ENCODE results near the gene CHTF18. TPM values are rescaled to one million over a fixed set of nuclear protein-coding genes. Genes with fewer than 3 reads are reported as not detected.
"Not testable (repeated sequence)": the region's sequence is repeated elsewhere in the genome, so short reads cannot be mapped to it uniquely, and the experiment has no call there.

The CHTF18 gene
- total and polyA plus RNA-seq, 9 of the 15 experiments (the other 6 are each of a cell fraction or from before 2014, with no cell fraction given), result 2.5 to 123 (median 17.0) TPM

DNA sequence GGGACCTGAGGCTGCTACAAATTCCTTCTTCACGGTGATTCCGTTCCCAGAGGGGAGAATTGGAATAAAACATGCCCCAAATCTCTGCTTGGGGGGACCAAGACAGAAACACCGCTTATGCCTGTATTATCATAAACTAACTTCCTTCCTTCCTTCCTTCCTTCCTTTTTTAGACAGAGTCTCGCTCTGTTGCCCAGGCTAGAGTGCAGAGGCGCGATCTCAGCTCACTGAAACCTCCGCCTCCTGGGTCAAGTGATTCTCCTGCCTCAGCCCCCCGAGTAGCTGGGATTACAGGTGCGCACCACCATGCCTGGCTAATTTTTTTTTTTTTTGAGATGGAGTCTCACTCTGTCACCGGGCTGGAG lies 31.6 kb downstream of the CHTF18 start:
- H3K4me2 ChIP-seq (ENCODE audit: insufficient read depth, low read length); ATAC-seq; CTCF ChIA-PET (ENCODE audit: low intra/inter-chr PET ratio); intact Hi-C loops (cut with micrococcal nuclease); DNase-seq (ENCODE audit: extremely low read depth in 1 of 4, low spot score in 3 of 4); H2AFZ ChIP-seq (ENCODE audit: low read depth, low read length); H3K9me1 ChIP-seq (ENCODE audit: control insufficient read depth, insufficient read depth, low read length); H4K20me1 ChIP-seq (replicated peaks; ENCODE audit: control insufficient read depth, insufficient read depth, low read length); H3K9me3 ChIP-seq (replicated peaks; ENCODE audit: control insufficient read depth, insufficient read depth, low read depth, low read length); BruUV-seq (replicated peaks); FAIRE-seq; in situ Hi-C loops (cut with MboI); H3K4me3 ChIP-seq; H3K36me3 ChIP-seq (ENCODE audit: control insufficient read depth, insufficient read depth, low read length); H3K9ac ChIP-seq (ENCODE audit: insufficient read depth in 1 of 2, low read depth in 2 of 2, low read length in 2 of 2); H3K27ac ChIP-seq (ENCODE audit: extremely low read depth, low read depth, low read length); H3K79me2 ChIP-seq (ENCODE audit: control insufficient read depth, insufficient read depth, low read length): not testable (repeated sequence)
- POLR2A ChIA-PET, result interaction anchor here (0.6 to 2.0 kb wide), 2 partner anchors 11 to 240 kb away, joined by 3 to 5 read pairs; no protein-coding TSS in a partner anchor
- peaks cover 53 to 93% of the 10 kb centered on the region in 2 experiments for H3K27me3 ChIP-seq (ENCODE audit: control insufficient read depth in 2 of 2, insufficient read depth in 2 of 2, low read length in 2 of 2)
- peaks cover 0 to 36% of the 10 kb centered on the region in 2 experiments; a peak in 2 of 5 replicates for H3K4me1 ChIP-seq (replicated peaks in 1 of 2; ENCODE audit: control insufficient read depth in 2 of 2, insufficient read depth in 2 of 2, low read length in 2 of 2)
- WGBS (ENCODE audit: insufficient coverage, low coverage, missing lambda C conversion rate), result 1% methylated on average over 6 of the region's 10 CpGs

DNA sequence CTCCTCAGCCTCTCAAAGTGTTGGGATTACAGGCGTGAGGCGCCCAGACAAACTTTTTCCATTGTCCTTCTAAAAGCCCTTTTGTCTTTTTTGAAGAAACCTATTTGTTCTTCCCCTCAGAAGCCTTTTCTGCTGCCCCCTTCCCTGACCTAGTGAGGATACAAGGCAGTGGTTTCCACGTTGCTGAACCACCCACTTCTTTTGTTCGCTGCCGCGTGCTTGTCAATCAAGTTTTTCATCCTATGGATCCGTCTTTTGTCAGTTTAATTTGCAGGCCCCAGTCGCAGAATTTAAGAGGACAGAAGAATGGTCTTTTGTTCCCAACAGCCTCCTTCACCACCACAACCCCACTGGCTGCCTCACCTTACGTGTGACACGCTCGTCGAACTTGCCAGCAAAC lies 32.3 kb downstream of the CHTF18 start:
- ChIA-PET CTCF (ENCODE audit: low intra/inter-chr PET ratio) (no interaction called here), POLR2A (interaction anchor here (2.0 kb wide), 1 partner anchor 12 kb away, joined by 5 read pairs; no protein-coding TSS in a partner anchor)
- DNase-seq (ENCODE audit: extremely low read depth in 1 of 4, low spot score in 3 of 4) (no peak), FAIRE-seq (no peak), ATAC-seq (no peak)
- Histone ChIP-seq H3K9ac (ENCODE audit: insufficient read depth in 1 of 2, low read depth in 2 of 2, low read length in 2 of 2) (no peak overlapping the region), H2AFZ (ENCODE audit: low read depth, low read length) (no peak overlapping the region), H3K4me2 (ENCODE audit: insufficient read depth, low read length) (no peak overlapping the region), H3K27me3 (ENCODE audit: control insufficient read depth in 2 of 2, insufficient read depth in 2 of 2, low read length in 2 of 2) (peaks cover 59 to 95% of the 10 kb centered on the region in 2 experiments), H3K4me1 (replicated peaks in 1 of 2; ENCODE audit: control insufficient read depth in 2 of 2, insufficient read depth in 2 of 2, low read length in 2 of 2) (peaks cover 0 to 41% of the 10 kb centered on the region in 2 experiments; a peak in 2 of 5 replicates), H3K36me3 (ENCODE audit: control insufficient read depth, insufficient read depth, low read length) (no peaks in the 10 kb centered on the region), H3K4me3 (no peak overlapping the region), H3K9me3 (replicated peaks; ENCODE audit: control insufficient read depth, insufficient read depth, low read depth, low read length) (no peaks in the 10 kb centered on the region; the same call in 1 of the 2 replicates), H3K79me2 (ENCODE audit: control insufficient read depth, insufficient read depth, low read length) (no peaks in the 10 kb centered on the region), H3K27ac (ENCODE audit: extremely low read depth, low read depth, low read length) (no peak overlapping the region), H3K9me1 (ENCODE audit: control insufficient read depth, insufficient read depth, low read length) (no peaks in the 10 kb centered on the region), H4K20me1 (replicated peaks; ENCODE audit: control insufficient read depth, insufficient read depth, low read length) (no peaks in the 10 kb centered on the region)
- in situ Hi-C loops (cut with MboI) (no loop called here), intact Hi-C loops (cut with micrococcal nuclease) (no loop called here)
- BruUV-seq (replicated peaks), result no TSS peak
- WGBS (ENCODE audit: insufficient coverage, low coverage, missing lambda C conversion rate), result 12% methylated on average over 12 of the region's 12 CpGs
- TF ChIP-seq, protein P1, sequence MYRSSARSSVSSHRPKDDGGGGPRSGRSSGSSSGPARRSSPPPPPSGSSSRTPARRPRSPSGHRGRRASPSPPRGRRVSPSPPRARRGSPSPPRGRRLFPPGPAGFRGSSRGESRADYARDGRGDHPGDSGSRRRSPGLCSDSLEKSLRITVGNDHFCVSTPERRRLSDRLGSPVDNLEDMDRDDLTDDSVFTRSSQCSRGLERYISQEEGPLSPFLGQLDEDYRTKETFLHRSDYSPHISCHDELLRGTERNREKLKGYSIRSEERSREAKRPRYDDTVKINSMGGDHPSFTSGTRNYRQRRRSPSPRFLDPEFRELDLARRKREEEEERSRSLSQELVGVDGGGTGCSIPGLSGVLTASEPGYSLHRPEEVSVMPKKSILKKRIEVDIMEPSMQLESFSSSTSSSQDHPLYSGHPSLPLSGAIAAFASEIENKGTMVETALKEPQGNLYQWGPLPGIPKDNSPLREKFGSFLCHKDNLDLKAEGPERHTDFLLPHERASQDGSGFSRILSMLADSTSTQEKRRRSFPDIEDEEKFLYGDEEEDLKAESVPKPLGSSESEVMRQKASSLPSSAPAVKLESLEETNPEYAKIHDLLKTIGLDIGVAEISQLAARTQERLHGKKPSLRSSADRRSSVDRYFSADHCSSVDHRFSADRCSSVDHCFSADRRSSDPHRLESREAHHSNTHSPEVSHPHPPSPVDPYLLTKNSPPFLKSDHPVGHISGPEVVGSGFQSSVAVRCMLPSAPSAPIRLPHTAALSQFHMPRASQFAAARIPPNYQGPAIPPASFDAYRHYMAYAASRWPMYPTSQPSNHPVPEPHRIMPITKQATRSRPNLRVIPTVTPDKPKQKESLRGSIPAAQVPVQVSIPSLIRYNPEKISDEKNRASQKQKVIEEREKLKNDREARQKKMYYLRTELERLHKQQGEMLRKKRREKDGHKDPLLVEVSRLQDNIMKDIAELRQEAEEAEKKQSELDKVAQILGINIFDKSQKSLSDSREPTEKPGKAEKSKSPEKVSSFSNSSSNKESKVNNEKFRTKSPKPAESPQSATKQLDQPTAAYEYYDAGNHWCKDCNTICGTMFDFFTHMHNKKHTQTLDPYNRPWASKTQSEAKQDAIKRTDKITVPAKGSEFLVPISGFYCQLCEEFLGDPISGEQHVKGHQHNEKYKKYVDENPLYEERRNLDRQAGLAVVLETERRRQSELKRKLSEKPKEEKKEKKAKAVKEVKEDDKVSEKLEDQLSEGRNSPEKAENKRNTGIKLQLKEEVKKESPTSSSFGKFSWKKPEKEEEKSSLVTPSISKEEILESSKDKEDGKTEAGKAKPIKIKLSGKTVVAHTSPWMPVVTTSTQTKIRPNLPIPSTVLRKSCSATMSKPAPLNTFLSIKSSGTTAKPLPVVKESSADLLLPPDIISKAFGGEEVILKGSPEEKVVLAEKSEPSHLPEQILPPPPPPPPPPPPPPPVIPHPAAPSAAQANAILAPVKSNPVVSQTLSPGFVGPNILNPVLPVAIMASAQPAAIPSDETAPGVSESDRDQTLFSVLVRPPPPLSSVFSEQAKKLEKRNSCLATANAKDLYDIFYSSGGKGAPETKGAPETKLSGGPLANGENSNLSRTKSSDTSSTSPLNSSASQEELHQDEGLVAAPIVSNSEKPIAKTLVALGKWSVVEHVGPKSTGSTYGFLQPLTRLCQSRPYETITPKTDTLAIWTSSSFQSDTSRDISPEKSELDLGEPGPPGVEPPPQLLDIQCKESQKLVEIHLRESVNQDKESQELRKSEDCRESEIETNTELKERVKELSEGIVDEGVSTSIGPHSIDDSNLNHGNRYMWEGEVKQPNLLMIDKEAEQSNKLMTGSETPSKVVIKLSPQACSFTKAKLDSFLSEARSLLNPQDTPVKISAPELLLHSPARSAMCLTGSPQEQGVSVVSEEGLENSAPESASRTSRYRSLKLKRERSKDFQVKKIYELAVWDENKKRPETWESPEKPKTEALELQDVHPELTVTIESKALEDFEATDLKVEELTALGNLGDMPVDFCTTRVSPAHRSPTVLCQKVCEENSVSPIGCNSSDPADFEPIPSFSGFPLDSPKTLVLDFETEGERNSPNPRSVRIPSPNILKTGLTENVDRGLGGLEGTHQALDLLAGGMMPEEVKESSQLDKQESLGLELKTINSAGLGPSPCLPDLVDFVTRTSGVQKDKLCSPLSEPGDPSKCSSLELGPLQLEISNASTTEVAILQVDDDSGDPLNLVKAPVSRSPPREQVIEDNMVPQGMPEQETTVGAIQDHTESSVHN (IDR thresholded peaks at IDR 0.05; ENCODE audit: borderline replicate concordance in 1 of 2, low read depth in 1 of 2), result no peak
- TF ChIP-seq, protein P2, sequence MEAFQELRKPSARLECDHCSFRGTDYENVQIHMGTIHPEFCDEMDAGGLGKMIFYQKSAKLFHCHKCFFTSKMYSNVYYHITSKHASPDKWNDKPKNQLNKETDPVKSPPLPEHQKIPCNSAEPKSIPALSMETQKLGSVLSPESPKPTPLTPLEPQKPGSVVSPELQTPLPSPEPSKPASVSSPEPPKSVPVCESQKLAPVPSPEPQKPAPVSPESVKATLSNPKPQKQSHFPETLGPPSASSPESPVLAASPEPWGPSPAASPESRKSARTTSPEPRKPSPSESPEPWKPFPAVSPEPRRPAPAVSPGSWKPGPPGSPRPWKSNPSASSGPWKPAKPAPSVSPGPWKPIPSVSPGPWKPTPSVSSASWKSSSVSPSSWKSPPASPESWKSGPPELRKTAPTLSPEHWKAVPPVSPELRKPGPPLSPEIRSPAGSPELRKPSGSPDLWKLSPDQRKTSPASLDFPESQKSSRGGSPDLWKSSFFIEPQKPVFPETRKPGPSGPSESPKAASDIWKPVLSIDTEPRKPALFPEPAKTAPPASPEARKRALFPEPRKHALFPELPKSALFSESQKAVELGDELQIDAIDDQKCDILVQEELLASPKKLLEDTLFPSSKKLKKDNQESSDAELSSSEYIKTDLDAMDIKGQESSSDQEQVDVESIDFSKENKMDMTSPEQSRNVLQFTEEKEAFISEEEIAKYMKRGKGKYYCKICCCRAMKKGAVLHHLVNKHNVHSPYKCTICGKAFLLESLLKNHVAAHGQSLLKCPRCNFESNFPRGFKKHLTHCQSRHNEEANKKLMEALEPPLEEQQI (IDR thresholded peaks at IDR 0.05), result no peak
- TF ChIP-seq POLR3A (IDR thresholded peaks at IDR 0.05; ENCODE audit: borderline replicate concordance, extremely low read depth, insufficient read depth, insufficient read length) (no peak), SMARCA4 (IDR thresholded peaks at IDR 0.05) (no peak)
